Stimulated activated naive CD8-positive, alpha-beta T cell treated with anti-CD3 and anti-CD28 coated beads, Interleukin-15, amount 100 ng/mL, for 72 hours (primary cell): ENCODE measurements around the gene C9orf85.

Source experiments
- ATAC-seq: fragments of 150-1000 bp; cut with Tn5 transposase; 2 replicates; pipeline ENCODE4 v1.10.0; 2021; ENCODE audit warnings: mild to moderate bottlenecking, moderate library complexity
- DNase-seq, 2 donors: peaks; one replicate each; pipeline ENCODE4 v3.0.0; 2021 to 2022
- H3K27ac Mint-ChIP-seq, 2 donors: one replicate each; pipeline ENCODE4 v1.8.0; 2022; ENCODE audit warnings: mild to moderate bottlenecking in 2 of 2, mixed read lengths in 2 of 2, moderate library complexity in 2 of 2
- H3K27me3 Mint-ChIP-seq: one replicate; pipeline ENCODE4 v1.8.0; 2022; ENCODE audit warnings: mixed read lengths
- H3K4me1 Mint-ChIP-seq: one replicate; pipeline ENCODE4 v1.8.0; 2022; ENCODE audit warnings: mild to moderate bottlenecking, mixed read lengths
- H3K4me3 Mint-ChIP-seq, 2 donors: one replicate each; pipeline ENCODE4 v1.8.0; 2022; ENCODE audit warnings: mild to moderate bottlenecking in 2 of 2, mixed read lengths in 2 of 2, moderate library complexity in 1 of 2
- H3K9me3 Mint-ChIP-seq, 2 donors: one replicate each; pipeline ENCODE4 v1.8.0; 2022; ENCODE audit warnings: mixed read lengths in 2 of 2

The C9orf85 gene, protein sequence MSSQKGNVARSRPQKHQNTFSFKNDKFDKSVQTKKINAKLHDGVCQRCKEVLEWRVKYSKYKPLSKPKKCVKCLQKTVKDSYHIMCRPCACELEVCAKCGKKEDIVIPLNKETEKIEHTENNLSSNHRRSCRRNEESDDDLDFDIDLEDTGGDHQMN

DNA sequence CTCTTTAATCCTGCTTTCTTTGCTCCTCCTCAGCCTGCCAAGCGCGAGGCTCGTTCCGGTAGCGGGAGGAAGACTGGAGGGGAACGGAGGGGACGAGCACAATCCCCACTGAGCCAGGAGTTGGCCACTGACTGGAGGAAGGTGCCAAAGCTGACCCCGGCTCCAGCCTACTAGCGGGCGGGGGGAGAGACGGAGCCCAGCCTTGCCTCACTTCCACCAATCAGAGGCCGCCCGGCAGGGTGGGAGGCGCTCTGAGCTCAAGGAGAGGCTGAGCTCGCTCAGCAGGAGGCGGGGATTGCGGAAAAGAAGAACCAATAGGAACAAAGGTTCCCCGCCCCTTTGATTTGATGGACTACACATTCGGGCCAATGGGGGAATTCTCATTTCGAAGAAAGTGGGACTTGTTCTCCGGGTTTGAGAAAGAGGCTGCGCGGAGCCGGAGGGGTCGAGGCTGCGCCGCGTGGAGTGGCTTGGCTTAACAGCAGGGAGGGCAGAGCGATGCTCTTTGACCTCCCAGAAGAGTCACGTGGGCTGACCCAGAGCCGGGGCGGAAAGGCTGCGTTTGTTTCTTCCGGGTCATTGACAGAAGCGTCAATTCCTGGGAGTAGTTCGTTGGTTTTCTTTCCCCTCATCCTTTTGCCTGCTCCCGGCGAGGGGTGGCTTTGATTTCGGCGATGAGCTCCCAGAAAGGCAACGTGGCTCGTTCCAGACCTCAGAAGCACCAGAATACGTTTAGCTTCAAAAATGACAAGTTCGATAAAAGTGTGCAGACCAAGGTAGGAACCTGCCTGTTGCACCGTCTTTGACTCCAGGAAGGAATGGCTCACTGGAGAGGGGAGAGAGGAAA lies at the start of gene C9orf85, which contains the start of gene ABHD17B:
TSS of gene C9orf85 (plus strand) at position 579 of the 847 bp plus-strand sequence. CDS start at position 675, 96 bp downstream.
TSS of gene ABHD17B (minus strand) at position 133 of the 847 bp plus-strand sequence. CDS start 36,113 bp downstream, outside the sequence.
- ATAC-seq (peak; percentile 95), DNase-seq (peak; percentile 95 to 98)
- Mint-ChIP-seq H3K27ac (peak within 1 kb of the TSS; percentile 96 to 99), H3K4me1 (peaks cover 69% of the 10 kb centered on the region), H3K4me3 (peak within 1 kb of the TSS; percentile 97 to 98), H3K27me3 (no peaks in the 10 kb centered on the region), H3K9me3 (no peaks in the 10 kb centered on the region)

DNA sequence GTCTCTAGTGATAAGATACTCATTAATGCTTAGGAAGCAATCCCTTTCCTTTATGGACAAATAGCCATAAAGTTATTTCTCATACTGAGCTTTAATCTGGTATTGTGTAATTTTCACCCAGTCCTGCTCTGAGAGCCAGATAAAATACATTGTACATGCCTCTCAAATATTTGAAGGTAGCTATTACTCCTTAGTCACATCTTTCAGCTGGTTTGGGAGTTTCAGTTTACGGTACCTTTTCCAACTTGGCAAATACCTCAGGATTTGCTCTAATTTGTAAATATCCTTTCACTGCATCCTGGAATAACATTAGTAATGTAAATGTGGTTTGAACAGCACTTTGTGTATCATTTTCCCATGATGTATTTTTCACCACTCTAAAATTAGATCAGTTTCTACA lies 47.8 kb upstream of the C9orf85 start:
- DNase-seq = no peak
- no peak overlapping the region for H3K4me3 Mint-ChIP-seq
- peaks cover 8 to 13% of the 10 kb centered on the region in 2 donors for H3K9me3 Mint-ChIP-seq
- H3K4me1 Mint-ChIP-seq = peaks cover 6% of the 10 kb centered on the region
- no peaks in the 10 kb centered on the region for H3K27me3 Mint-ChIP-seq
- no peak overlapping the region for H3K27ac Mint-ChIP-seq
- no peak for ATAC-seq

DNA sequence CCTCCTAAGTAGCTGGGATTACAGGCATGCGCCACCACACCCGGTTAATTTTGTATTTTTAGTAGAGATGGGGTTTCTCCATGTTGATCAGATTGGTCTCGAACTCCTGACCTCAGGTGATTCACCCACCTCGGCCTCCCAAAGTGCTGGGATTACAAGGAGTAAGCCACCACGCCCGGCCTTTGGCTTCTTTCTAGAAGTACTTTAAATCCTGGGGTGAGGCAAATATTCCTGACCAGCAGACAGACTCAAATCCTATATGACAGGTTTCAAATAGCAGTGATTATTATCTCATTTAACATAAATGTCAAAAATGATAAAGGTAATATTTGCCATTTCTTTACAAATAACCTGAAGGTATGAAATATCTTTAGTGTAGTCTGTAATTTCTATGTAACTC lies 36.1 kb upstream of the C9orf85 start:
- ATAC-seq (no peak), DNase-seq (no peak)
- Mint-ChIP-seq H3K27me3 (no peaks in the 10 kb centered on the region), H3K4me3 (no peak overlapping the region), H3K27ac (no peak overlapping the region), H3K4me1 (peaks cover 14% of the 10 kb centered on the region), H3K9me3 (peaks cover 16 to 18% of the 10 kb centered on the region in 2 donors)

DNA sequence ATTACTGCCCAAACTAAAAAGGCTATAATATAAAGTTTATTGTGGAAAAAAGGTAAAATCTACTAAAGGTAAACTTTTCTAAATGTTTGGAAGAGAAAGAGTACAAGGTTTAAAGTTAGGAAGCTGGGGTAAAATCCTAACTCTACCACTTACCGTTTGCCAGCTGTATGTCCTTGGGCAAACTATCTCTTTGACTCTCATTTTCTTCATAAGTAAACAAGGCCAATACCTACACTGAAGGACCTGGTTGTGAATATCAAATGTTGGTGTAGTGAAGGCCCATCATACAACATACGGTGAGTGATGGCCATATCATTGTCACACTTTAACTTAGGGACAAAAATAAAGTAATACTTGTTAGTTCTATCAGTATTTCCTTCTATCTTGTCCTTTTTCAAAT lies 35.3 kb upstream of the C9orf85 start:
- Mint-ChIP-seq H3K27ac (no peak overlapping the region), H3K27me3 (no peaks in the 10 kb centered on the region), H3K4me3 (no peak overlapping the region), H3K4me1 (peaks cover 14% of the 10 kb centered on the region), H3K9me3 (peaks cover 21 to 23% of the 10 kb centered on the region in 2 donors)
- no peak for ATAC-seq
- no peak for DNase-seq

DNA sequence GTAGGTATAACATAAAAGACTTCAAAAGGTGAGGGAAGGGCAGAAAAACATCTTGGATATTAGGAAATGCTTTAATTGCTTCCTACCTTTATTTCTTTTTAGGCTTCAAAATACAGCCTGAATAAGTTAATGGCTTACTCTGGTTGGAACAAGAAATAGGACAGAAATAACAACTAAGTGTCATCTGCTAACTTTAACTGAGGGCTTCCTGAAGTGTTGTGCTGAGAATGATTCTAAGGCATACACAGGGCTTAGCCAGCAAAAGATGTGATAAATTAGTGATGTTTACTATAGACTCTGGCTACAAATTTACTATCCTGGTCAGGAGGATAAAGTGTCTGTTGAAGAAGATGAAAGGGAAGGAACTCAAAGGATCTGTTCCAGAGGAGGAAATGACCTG lies 34.6 kb upstream of the C9orf85 start:
- no peak for DNase-seq
- Mint-ChIP-seq H3K4me1 (peaks cover 21% of the 10 kb centered on the region), H3K9me3 (peaks cover 23 to 29% of the 10 kb centered on the region in 2 donors), H3K27ac (no peak overlapping the region), H3K27me3 (no peaks in the 10 kb centered on the region), H3K4me3 (no peak overlapping the region)
- no peak for ATAC-seq

DNA sequence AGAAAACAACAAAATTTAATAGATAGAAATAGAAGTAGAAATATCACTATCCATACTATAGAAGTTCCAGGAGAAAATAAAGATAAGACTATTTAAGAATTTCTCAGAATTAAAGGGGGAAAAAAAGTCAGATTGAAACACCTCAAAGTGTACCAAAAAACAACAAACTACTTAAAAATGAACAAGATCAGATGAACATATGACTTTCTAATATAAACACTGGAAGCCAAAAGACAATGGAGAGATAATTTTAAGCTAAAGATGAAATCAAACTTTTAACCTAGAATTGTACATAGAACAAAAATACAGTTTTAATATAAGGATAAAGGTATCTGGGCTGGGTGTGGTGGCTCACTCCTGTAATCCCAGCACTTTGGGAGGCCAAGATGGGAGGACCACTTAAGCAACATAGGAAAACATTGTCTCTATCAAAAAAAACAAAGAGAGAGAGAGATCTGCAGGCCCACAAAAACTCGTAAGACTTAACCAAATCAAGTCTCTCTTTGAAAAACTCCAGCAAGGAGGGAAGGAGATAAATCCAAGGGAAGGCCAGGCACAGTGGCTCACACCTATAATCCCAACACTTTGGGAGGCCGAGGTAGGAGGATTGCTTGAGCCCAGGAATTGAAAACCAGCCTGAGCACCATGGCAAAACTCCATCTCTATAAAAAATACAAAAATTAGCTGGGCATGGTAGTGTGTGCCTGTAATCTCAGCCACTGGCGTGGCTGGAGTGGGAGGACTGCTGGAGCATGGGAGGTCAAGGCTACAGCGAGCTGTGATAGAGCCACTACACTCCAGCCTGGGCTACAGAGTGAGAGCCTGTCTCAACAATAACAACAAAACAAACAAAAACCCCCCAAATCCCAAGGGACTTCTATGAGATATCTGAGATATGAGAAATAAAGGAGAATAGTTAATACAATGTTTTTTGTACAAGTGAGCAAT lies 32.8 kb upstream of the C9orf85 start:
- H3K4me3 Mint-ChIP-seq = no peak overlapping the region
- peaks cover 22% of the 10 kb centered on the region for H3K4me1 Mint-ChIP-seq
- H3K27ac Mint-ChIP-seq = no peak overlapping the region
- H3K9me3 Mint-ChIP-seq = peaks cover 23 to 36% of the 10 kb centered on the region in 2 donors
- ATAC-seq (no peak), DNase-seq (no peak)
- no peaks in the 10 kb centered on the region for H3K27me3 Mint-ChIP-seq

DNA sequence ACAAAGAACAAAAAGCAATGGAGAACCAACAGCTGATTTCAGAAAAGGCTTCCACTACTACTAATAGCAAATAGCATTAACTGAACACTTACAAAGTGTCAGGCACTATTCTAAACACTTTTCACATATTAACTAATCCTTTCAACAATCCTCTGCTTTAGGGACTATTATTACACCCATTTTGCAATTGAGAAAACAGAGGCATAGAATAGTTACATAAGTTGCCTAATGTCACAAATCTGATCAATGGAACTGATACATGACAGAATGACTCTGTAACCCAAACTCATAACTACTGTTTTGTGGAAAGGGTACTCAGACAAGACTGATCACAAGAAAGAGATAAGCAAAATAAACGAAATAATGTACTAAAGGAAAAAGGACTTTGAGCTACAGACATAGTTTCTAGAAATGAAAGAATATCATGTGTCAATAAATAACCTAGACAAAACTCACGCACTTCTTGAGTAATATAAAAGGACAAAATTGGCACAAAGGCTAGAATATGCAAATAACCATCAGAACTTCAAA lies 31.7 kb upstream of the C9orf85 start:
- H3K4me3 Mint-ChIP-seq = no peak overlapping the region
- DNase-seq (no peak), ATAC-seq (no peak)
- H3K27ac Mint-ChIP-seq = no peak overlapping the region
- no peaks in the 10 kb centered on the region for H3K27me3 Mint-ChIP-seq
- peaks cover 21% of the 10 kb centered on the region for H3K4me1 Mint-ChIP-seq
- peaks cover 29 to 47% of the 10 kb centered on the region in 2 donors for H3K9me3 Mint-ChIP-seq

DNA sequence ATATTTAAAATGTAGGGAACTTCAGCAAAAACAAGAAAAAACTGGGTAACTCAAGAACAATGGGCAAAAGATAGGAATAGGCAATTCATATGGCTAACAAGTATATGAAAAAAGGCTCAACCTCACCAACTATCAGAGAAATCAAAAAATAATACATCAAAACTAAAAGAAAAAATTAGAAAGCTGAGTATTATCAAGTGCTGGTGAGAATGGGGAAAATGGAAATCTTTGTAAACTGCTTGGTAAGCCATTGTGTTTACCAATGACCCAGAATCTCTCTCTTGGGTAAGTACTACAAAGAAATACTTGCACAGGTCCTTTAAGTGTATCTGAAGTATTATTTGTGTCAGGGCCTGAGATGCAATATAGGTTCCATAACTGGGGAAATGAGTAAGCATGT lies 27.4 kb upstream of the C9orf85 start:
- Mint-ChIP-seq H3K9me3 (peaks cover 21 to 40% of the 10 kb centered on the region in 2 donors), H3K4me1 (peaks cover 39% of the 10 kb centered on the region), H3K27ac (no peak overlapping the region), H3K27me3 (no peaks in the 10 kb centered on the region), H3K4me3 (no peak overlapping the region)
- no peak for DNase-seq
- ATAC-seq = no peak

DNA sequence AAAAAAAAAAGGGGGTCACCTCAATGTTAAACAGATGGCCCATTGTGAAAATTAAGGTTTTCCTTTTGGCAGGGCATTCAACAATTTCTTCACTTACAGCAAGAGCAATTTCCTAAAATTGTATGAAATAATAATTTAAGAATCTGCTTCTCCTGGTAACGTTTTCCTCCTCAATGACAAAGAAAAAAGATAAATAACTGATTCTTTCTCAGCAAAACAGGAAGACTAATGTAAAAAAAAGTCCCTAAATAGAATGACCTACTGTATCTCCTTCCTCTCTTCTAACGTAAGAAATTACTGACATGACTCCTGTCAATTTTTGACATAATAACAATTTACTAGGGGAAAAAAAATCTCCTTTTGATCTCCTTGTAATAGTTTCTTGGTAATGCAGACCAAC lies 26.0 kb upstream of the C9orf85 start:
- Mint-ChIP-seq H3K4me1 (peaks cover 39% of the 10 kb centered on the region), H3K27ac (peak overlapping the region in 1 of 2 donors; percentile 55), H3K4me3 (peak overlapping the region in 1 of 2 donors; percentile 37), H3K27me3 (no peaks in the 10 kb centered on the region), H3K9me3 (peaks cover 12 to 32% of the 10 kb centered on the region in 2 donors)
- ATAC-seq (peak; percentile 46), DNase-seq (no peak)

DNA sequence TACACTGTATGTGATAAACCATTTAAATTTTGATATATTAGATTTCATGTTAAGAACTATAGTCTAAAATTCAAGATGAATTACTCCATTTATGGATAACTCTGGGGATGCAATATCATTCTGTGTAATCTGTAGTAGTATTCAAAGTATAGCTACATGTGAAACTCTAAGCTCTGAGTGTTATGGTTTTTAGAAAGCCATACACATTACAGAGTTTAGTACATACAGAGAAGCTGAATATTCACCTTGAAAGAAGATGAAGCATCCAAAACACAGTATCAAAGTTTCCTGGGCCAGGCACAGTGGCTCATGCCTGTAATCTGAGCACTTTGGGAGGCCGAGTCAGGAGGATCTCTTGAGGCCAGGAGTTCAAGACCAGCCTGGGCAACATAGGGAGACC lies 25.4 kb upstream of the C9orf85 start:
- peak in 1 of 2 donors; percentile 18 for DNase-seq
- peak; percentile 87 for ATAC-seq
- H3K27me3 Mint-ChIP-seq = no peaks in the 10 kb centered on the region
- peaks cover 7 to 28% of the 10 kb centered on the region in 2 donors for H3K9me3 Mint-ChIP-seq
- H3K4me1 Mint-ChIP-seq = peaks cover 39% of the 10 kb centered on the region
- no peak overlapping the region for H3K27ac Mint-ChIP-seq
- no peak overlapping the region for H3K4me3 Mint-ChIP-seq

DNA sequence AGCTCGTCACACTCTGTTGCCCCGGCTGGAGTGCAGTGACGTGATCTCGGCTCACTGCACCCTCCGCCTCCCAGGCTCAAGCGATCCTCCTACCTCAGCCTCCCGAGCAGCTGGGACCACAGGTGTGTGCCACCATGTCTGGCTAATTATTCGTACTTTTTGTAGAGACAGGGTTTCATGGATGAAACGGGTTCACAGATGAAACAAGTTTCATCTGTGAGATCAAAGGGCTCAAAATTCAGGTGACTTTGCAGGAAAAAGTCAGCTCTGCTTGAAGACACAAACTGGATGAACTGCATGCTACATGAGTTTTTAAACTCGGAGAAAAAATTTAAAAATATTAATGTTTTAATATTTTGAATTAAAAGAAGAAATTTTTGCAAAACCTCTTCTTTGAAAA lies 24.9 kb upstream of the C9orf85 start:
- DNase-seq (no peak), ATAC-seq (no peak)
- Mint-ChIP-seq H3K9me3 (peaks cover 7 to 22% of the 10 kb centered on the region in 2 donors), H3K4me1 (peaks cover 34% of the 10 kb centered on the region), H3K27ac (no peak overlapping the region), H3K27me3 (no peaks in the 10 kb centered on the region), H3K4me3 (no peak overlapping the region)

DNA sequence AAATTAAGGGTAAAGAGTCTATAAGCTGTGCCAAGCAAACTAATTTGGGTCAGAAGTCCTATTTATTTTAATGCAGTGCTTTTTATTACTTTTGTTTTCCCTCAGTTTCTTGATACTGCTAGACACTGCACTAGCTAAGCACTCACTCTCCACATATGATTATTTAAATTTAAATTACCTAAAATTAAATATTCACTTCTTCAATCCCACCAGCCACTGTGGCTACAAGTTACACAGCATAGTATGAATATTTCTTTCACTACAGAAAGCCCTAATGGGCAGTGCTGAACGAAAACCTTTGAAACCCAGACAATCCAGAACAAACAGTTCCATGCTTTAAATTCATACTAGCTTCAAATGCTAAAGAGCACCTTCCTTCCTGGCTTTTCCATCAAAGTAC lies 24.1 kb upstream of the C9orf85 start:
- no peak overlapping the region for H3K27ac Mint-ChIP-seq
- peaks cover 31% of the 10 kb centered on the region for H3K4me1 Mint-ChIP-seq
- no peak for ATAC-seq
- H3K9me3 Mint-ChIP-seq = peaks cover 7 to 18% of the 10 kb centered on the region in 2 donors
- H3K4me3 Mint-ChIP-seq = peak overlapping the region in 1 of 2 donors; percentile 13
- H3K27me3 Mint-ChIP-seq = no peaks in the 10 kb centered on the region
- DNase-seq = no peak

DNA sequence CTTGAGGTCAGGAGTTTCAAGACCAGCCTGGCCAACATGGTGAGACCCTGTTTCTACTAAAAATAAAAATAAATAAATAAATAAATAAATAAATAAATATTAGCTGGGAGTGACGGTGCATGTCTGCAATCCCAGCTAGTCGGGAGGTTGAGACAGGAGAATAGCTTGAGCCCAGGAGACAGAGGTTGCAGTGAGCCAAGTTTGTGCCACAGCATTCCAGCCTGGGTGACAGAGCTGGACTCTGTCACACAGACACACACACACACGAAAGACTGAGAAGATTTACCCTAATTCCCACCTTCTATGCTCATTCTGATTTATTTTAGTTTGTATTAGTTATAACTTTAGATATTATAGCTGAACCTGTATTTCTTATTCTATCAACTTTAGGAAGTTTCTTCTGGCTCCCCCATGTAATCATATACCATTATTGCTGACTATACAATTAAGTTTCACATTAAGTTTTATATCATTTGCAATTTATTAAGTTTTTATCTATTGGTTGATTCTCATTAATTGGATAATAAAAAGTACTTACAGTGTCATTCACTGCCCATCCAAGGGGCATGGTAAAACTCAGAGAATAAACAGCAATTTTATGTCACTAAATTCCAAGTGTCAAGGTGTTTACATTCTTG lies 21.3 kb upstream of the C9orf85 start:
- Mint-ChIP-seq H3K27me3 (no peaks in the 10 kb centered on the region), H3K4me1 (peaks cover 46% of the 10 kb centered on the region), H3K9me3 (no peaks in the 10 kb centered on the region), H3K4me3 (no peak overlapping the region), H3K27ac (no peak overlapping the region)
- ATAC-seq (no peak), DNase-seq (no peak)

DNA sequence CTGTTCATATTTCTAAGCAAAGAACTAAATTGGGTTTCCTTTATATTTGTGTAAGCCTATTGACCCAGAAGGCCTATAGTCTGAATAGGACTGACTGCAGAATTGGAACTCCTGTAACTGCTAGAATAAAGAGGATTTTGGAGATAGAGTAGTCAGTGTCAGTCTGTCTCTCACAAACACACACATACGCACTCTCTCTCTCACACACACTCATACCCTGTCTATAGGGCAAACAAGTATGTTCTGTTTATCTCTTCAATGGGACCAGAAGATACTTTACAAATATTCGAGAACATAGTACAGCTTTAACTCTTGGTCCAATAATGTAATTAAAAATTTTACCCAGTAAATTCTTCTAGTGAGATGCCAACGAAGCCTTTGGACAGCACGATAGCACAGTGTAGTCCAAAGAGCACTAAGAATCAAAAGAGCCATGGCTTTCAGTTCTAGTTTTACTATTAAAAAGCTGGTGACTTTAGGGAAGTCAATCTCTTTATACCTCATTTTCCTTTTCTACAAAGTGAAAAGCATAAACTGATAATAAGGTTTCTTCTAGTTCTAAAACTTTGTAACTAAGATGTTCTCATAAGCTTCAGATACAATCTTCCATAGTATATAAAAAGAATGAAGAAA lies 19.8 kb upstream of the C9orf85 start:
- H3K4me1 Mint-ChIP-seq = peaks cover 48% of the 10 kb centered on the region
- no peak for ATAC-seq
- no peak overlapping the region for H3K4me3 Mint-ChIP-seq
- DNase-seq = no peak
- no peaks in the 10 kb centered on the region for H3K9me3 Mint-ChIP-seq
- H3K27me3 Mint-ChIP-seq = no peaks in the 10 kb centered on the region
- no peak overlapping the region for H3K27ac Mint-ChIP-seq
